IMR-90 (cell line): Measurements from ENCODE around the gene ALKBH2. TPM values are rescaled to one million over a fixed set of nuclear protein-coding genes. Genes with fewer than 3 reads are reported as not detected.

Source experiments
- ATAC-seq: fragments of 200-7000 bp; cut with Tn5 transposase; 2 replicates; pipeline ENCODE4 v1.9.1; 2020; ENCODE audit warnings: low read depth, mild to moderate bottlenecking, moderate library complexity
- BruUV-seq: library from RNA; stranded (reverse); fragments of 400-500 nt; replicated peaks from 2 replicates; lab custom pipeline; 2021; lab: Mats Ljungman, UMichigan
- CTCF ChIA-PET: fragments of 300-600 bp; formaldehyde crosslinking; extraction: SDS; loops from one replicate; lab custom pipeline; 2021; ENCODE audit warnings: antibody characterized with exemption; lab: Yijun Ruan, JAX
- POLR2A ChIA-PET: fragments of 300-600 bp; sonication (Branson Sonifier 250); formaldehyde crosslinking; loops from one replicate; lab custom pipeline; 2022; ENCODE audit warnings: antibody characterized with exemption; ENCODE audit not compliant: unreplicated experiment; lab: Charles Lee
- DNase-seq: peaks from one replicate; pipeline ENCODE4 v3.0.0; 2013
- H2AFZ ChIP-seq: replicated peaks from 2 replicates; pipeline ENCODE3; 2013; ENCODE audit warnings: low read length, mild to moderate bottlenecking; ENCODE audit not compliant: poor library complexity
- H2AK5ac ChIP-seq: 2 replicates; pipeline ENCODE4 v1.6.1; 2013; ENCODE audit warnings: low read depth, low read length, inconsistent platforms
- H2AK9ac ChIP-seq: replicated peaks from 2 replicates; pipeline ENCODE3; 2013; ENCODE audit warnings: mild to moderate bottlenecking, low read depth, low read length, moderate library complexity; ENCODE audit not compliant: poor library complexity
- H2BK120ac ChIP-seq: 2 replicates; pipeline ENCODE4 v1.6.1; 2013; ENCODE audit warnings: low read depth, low read length, inconsistent platforms
- H2BK15ac ChIP-seq: 3 replicates; pipeline ENCODE4 v1.6.1; 2013; ENCODE audit warnings: low read depth, low read length, inconsistent platforms
- H2BK20ac ChIP-seq: 2 replicates; pipeline ENCODE4 v1.6.1; 2013; ENCODE audit warnings: low read depth, mild to moderate bottlenecking, inconsistent platforms, low read length, moderate library complexity
- H2BK5ac ChIP-seq: 2 replicates; pipeline ENCODE4 v1.6.1; 2013; ENCODE audit warnings: mild to moderate bottlenecking, low read depth, low read length, inconsistent platforms; ENCODE audit not compliant: poor library complexity, severe bottlenecking
- H3K14ac ChIP-seq: replicated peaks from 2 replicates; pipeline ENCODE4 v1.6.1; 2013; ENCODE audit warnings: low read depth, low read length, inconsistent platforms
- H3K18ac ChIP-seq: 2 replicates; pipeline ENCODE4 v1.6.1; 2013; ENCODE audit warnings: low read depth, low read length, control low read depth
- H3K23ac ChIP-seq: 2 replicates; pipeline ENCODE4 v1.6.1; 2013; ENCODE audit warnings: low read depth, low read length, inconsistent platforms
- H3K27ac ChIP-seq: 2 replicates; pipeline ENCODE4 v1.5.1; 2013; ENCODE audit warnings: mild to moderate bottlenecking, control low read depth, low read length; ENCODE audit not compliant: insufficient read depth
- H3K27me3 ChIP-seq: 2 replicates; pipeline ENCODE4 v1.6.1; 2013; ENCODE audit warnings: low read length; ENCODE audit not compliant: control insufficient read depth, insufficient read depth
- H3K36me3 ChIP-seq: 2 replicates; pipeline ENCODE4 v1.6.1; 2013; ENCODE audit warnings: low read length, mixed read lengths; ENCODE audit not compliant: control insufficient read depth, insufficient read depth
- H3K4ac ChIP-seq: 2 replicates; pipeline ENCODE4 v1.6.1; 2013; ENCODE audit warnings: low read depth, low read length, inconsistent platforms
- H3K4me1 ChIP-seq: 2 replicates; pipeline ENCODE4 v1.6.1; 2013; ENCODE audit warnings: low read length, mixed read lengths; ENCODE audit not compliant: control insufficient read depth, insufficient read depth
- H3K4me2 ChIP-seq: 2 replicates; pipeline ENCODE4 v1.6.1; 2013; ENCODE audit warnings: low read depth, mild to moderate bottlenecking, control low read depth, low read length, moderate library complexity
- H3K4me3 ChIP-seq: 2 replicates; pipeline ENCODE4 v1.5.1; 2013; ENCODE audit warnings: low read depth, mild to moderate bottlenecking, control low read depth, low read length, moderate library complexity; ENCODE audit not compliant: insufficient read depth
- H3K56ac ChIP-seq: 2 replicates; pipeline ENCODE4 v1.6.1; 2013; ENCODE audit warnings: low read length, inconsistent platforms; ENCODE audit not compliant: insufficient read depth; ENCODE audit errors: extremely low read depth
- H3K79me1 ChIP-seq, 2 experiments: 2 replicates each; pipeline ENCODE4 v1.6.1; 2013; ENCODE audit warnings: low read length in 2 of 2, inconsistent platforms in 1 of 2, low read depth in 1 of 2
- H3K9ac ChIP-seq: 2 replicates; pipeline ENCODE4 v1.6.1; 2013; ENCODE audit warnings: low read depth, low read length, control low read depth
- H3K9me1 ChIP-seq: 2 replicates; pipeline ENCODE4 v1.6.1; 2013; ENCODE audit warnings: low read length, inconsistent platforms; ENCODE audit not compliant: insufficient read depth
- H3K9me3 ChIP-seq: 2 replicates; pipeline ENCODE4 v1.6.1; 2013; ENCODE audit warnings: low read length; ENCODE audit not compliant: control insufficient read depth, insufficient read depth
- H4K20me1 ChIP-seq: 2 replicates; pipeline ENCODE4 v1.6.1; 2013; ENCODE audit warnings: low read length, inconsistent platforms; ENCODE audit not compliant: insufficient read depth
- H4K5ac ChIP-seq: 2 replicates; pipeline ENCODE4 v1.6.1; 2013; ENCODE audit warnings: mild to moderate bottlenecking, low read depth, low read length, control low read depth
- H4K8ac ChIP-seq, 2 experiments: 2 replicates each; pipeline ENCODE4 v1.6.1; 2013; ENCODE audit warnings: low read depth in 2 of 2, low read length in 2 of 2, control low read depth in 1 of 2, inconsistent platforms in 1 of 2
- H4K91ac ChIP-seq: 2 replicates; pipeline ENCODE4 v1.6.1; 2013; ENCODE audit warnings: low read depth, low read length, inconsistent platforms; ENCODE audit not compliant: insufficient read depth
- BHLHE40 ChIP-seq: fragments of 150-350 bp; IDR thresholded peaks from 2 replicates; pipeline ENCODE4 v1.6.1; 2016; ENCODE audit warnings: mild to moderate bottlenecking, low read depth, low read length
- CEBPB ChIP-seq: IDR thresholded peaks from 2 replicates; pipeline ENCODE4 v1.6.1; 2012; ENCODE audit warnings: low read depth, low read length, improper control_type of control experiment
- CHD1 ChIP-seq: IDR thresholded peaks from 2 replicates; pipeline ENCODE4 v1.6.1; 2012; ENCODE audit warnings: low read depth, low read length, improper control_type of control experiment
- FOS ChIP-seq: fragments of 150-350 bp; IDR thresholded peaks from 2 replicates; pipeline ENCODE4 v1.6.1; 2016; ENCODE audit warnings: low read depth, low read length
- MAZ ChIP-seq: IDR thresholded peaks from 2 replicates; pipeline ENCODE4 v1.6.1; 2012; ENCODE audit warnings: low read depth, mild to moderate bottlenecking, low read length, improper control_type of control experiment, moderate library complexity, borderline replicate concordance
- MXI1 ChIP-seq: IDR thresholded peaks from 2 replicates; pipeline ENCODE4 v1.6.1; 2012; ENCODE audit warnings: low read depth, mild to moderate bottlenecking, low read length, moderate library complexity, borderline replicate concordance
- NFE2L2 ChIP-seq: fragments of 150-350 bp; IDR thresholded peaks from 2 replicates; pipeline ENCODE4 v1.6.1; 2016; ENCODE audit warnings: low read depth, mild to moderate bottlenecking, low read length
- POLR2A ChIP-seq: IDR thresholded peaks from 2 replicates; pipeline ENCODE4 v1.6.1; 2012; ENCODE audit warnings: mild to moderate bottlenecking, low read depth, low read length
- RAD21 ChIP-seq: IDR thresholded peaks from 2 replicates; pipeline ENCODE4 v1.6.1; 2012; ENCODE audit warnings: low read length, improper control_type of control experiment
- RCOR1 ChIP-seq: IDR thresholded peaks from 2 replicates; pipeline ENCODE4 v1.6.1; 2012; ENCODE audit warnings: mild to moderate bottlenecking, low read length, improper control_type of control experiment; ENCODE audit not compliant: insufficient replicate concordance
- RFX5 ChIP-seq: IDR thresholded peaks from 2 replicates; pipeline ENCODE4 v1.8.0; 2012; ENCODE audit warnings: low read depth, mild to moderate bottlenecking, low read length, moderate library complexity
- SMC3 ChIP-seq: fragments of 150-350 bp; IDR thresholded peaks from 2 replicates; pipeline ENCODE4 v1.6.1; 2016; ENCODE audit warnings: low read depth, mild to moderate bottlenecking, antibody characterized with exemption, low read length, moderate library complexity
- WGBS, 2 experiments: methylation state at CpG; one replicate each; pipeline versions ENCODE4 v1.1.5 to v1.1.7; 2013; ENCODE audit warnings: missing lambda C conversion rate in 2 of 2; ENCODE audit not compliant: insufficient read length in 1 of 2; ENCODE audit errors: extremely low coverage in 2 of 2; 5-methylcytosine and 5-hydroxymethylcytosine counted together
- dilution Hi-C: fragments of 300-500 bp; cut with HindIII; formaldehyde crosslinking; loops from one replicate; pipeline ENCODE4 v1.14.3; 2018; ENCODE audit warnings: low sequenced_read_pairs; ENCODE audit not compliant: unreplicated experiment
- in situ Hi-C: fragments of 300-500 bp; cut with MboI; formaldehyde crosslinking; loops from 3 replicates; pipeline ENCODE4 v1.14.3; 2019; ENCODE audit warnings: low sequenced_read_pairs, inconsistent platforms, mixed read lengths
- intact Hi-C: fragments of 100-400 bp; cut with micrococcal nuclease; formaldehyde crosslinking; loops from 2 replicates; pipeline ENCODE4 v1.10.0; 2022
- polyA plus RNA-seq, 3 experiments: library from polyadenylated mRNA; depleted of rRNA; stranded (reverse); fragments of >200 nt; gene quantifications; 2 replicates each; pipeline ENCODE4 v1.2.3, GENCODE V29; 2012; ENCODE audit warnings: low replicate concordance in 1 of 3
- total RNA-seq: library from RNA; depleted of rRNA; stranded (reverse); fragments of >200 nt; gene quantifications from 2 replicates; pipeline ENCODE4 v1.2.3, GENCODE V29; 2012
- TF ChIP-seq, protein P1 (sequence below): fragments of 150-350 bp; IDR thresholded peaks from 2 replicates; pipeline ENCODE4 v1.6.1; 2017; ENCODE audit warnings: mild to moderate bottlenecking, antibody characterized with exemption, low read length, low read depth

The ALKBH2 gene
- total and polyA plus RNA-seq, 2 of the 4 experiments (the other 2 are of a cell fraction) = 14.9 to 17.8 TPM

DNA sequence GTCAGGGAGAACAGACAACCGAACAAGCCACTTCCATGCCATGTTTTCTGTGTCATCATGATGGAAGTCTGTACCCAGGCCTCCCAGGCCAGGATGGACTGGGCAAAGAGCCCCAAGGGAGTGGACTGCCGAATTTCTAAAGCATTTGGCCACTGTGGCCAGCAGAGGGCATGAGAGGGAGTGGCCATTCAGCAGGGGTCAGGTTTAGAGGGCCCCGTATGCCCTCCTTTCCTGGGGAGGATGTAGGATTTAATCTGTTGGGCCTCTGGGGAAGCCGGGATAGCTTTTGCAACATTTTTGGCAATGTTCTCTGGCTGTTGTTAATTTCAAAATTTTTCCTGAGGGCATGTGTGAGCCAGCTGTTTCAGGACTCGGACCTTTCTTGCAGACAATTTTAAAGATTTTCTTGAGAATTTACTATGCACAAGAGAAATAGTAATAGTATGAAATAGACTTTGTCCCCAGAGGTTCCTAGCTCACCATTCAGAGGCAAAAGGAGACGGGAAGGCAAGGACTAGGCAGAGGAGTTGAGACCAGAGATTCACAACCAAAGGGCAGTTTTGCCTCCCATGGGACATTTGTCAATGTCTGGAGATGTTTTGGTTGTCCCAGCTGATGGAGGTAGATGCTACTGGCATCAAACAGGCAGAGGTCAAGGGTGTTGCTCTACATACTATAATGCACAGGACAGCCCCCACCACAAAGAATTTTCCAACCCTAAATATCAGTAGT, 41.1 kb upstream of the ALKBH2 start (continued):
- TF ChIP-seq RCOR1 = no peak

DNA sequence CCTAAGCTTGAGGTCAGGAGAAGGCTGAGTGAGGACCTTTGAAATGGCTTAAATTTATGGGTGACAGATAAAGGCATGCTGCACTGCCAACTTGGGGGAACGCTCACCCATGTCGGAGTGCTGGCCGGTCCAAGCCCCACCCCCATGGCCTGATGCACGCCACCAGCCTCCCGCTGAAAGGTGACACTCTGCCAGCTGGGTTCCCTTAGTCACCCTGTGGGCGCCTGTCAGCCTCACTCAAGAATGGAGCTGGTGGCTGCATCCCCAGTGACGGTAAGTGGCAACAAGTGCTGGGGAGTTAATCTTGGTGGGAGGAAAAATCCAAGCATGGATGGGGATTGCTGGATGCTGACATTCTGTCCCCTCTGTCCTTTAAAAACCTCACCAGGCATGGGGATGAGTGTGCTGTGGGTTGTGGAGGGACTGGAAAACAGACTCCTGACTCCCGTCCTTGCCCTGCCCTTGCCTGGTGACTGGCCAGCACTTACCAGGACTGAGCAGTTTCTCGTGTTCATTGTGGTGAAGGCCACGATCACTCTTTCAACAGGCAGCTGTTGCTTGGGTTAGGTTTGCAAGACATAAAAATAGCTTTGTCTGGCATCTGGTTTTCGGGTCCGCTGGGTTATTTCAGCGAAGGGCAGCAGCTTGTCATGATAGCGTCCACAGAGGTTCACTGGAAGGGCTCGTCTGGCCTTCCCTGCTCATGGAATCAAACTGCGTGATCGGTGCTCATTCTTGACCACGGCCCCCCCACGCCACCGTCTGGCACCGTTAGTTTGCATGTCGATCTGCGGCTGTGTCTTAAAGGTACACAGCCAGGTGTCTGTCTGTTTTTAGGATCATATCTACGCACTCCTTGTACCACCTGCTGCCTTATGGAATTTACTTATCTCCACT, 38.1 kb upstream of the ALKBH2 start:
- no peaks in the 10 kb centered on the region for H4K20me1 ChIP-seq
- no TSS peak for BruUV-seq
- peaks cover 8% of the 10 kb centered on the region for H3K27me3 ChIP-seq
- no peak overlapping the region for H2BK5ac ChIP-seq
- CTCF ChIA-PET = interaction anchor here (0.6 to 0.9 kb wide), 2 partner anchors 8 to 24 kb away, joined by 4 read pairs; no protein-coding TSS in a partner anchor
- peaks cover 4% of the 10 kb centered on the region; the same call in 1 of the 2 replicates for H3K4me1 ChIP-seq
- H3K4me2 ChIP-seq = no peak overlapping the region
- H3K4ac ChIP-seq = no peak overlapping the region
- POLR2A ChIA-PET = interaction anchor here (0.5 kb wide), 1 partner anchor 17 kb away, joined by 3 read pairs; no protein-coding TSS in a partner anchor
- H2BK20ac ChIP-seq = no peak overlapping the region
- H4K91ac ChIP-seq = no peak overlapping the region
- WGBS, 2 experiments = 41% methylated on average over 20 of the region's 24 CpGs; no CpG with 5 or more reads in 1 of the 2 experiments
- no peaks in the 10 kb centered on the region for H3K79me1 ChIP-seq
- no peak overlapping the region for H2BK15ac ChIP-seq
- no peak overlapping the region for H3K4me3 ChIP-seq
- no peak overlapping the region for H3K14ac ChIP-seq
- no peak overlapping the region for H2AK5ac ChIP-seq
- no peak overlapping the region for H3K18ac ChIP-seq
- no peaks in the 10 kb centered on the region for H3K36me3 ChIP-seq
- ATAC-seq (peak; percentile 45), DNase-seq (no peak)
- in situ Hi-C loops (no loop called here), dilution Hi-C loops (no loop called here), intact Hi-C loops (no loop called here)
- no peak overlapping the region for H4K5ac ChIP-seq
- H3K9me3 ChIP-seq = no peaks in the 10 kb centered on the region
- no peaks in the 10 kb centered on the region for H3K9me1 ChIP-seq
- no peak overlapping the region for H2AK9ac ChIP-seq
- H3K27ac ChIP-seq = no peak overlapping the region
- no peak overlapping the region for H2AFZ ChIP-seq
- H3K23ac ChIP-seq = no peak overlapping the region
- H4K8ac ChIP-seq = no peak overlapping the region
- H3K56ac ChIP-seq = no peak overlapping the region
- H2BK120ac ChIP-seq = no peak overlapping the region
- no peak overlapping the region for H3K9ac ChIP-seq
- TF ChIP-seq POLR2A = no peak
- no peak for TF ChIP-seq BHLHE40
- no peak for TF ChIP-seq RCOR1
- no peak for TF ChIP-seq MAZ
- TF ChIP-seq RFX5 = no peak
- no peak for TF ChIP-seq CHD1
- TF ChIP-seq MXI1 = no peak
- TF ChIP-seq RAD21 = no peak
- no peak for TF ChIP-seq FOS
- TF ChIP-seq NFE2L2 = no peak
- TF ChIP-seq, protein P1, sequence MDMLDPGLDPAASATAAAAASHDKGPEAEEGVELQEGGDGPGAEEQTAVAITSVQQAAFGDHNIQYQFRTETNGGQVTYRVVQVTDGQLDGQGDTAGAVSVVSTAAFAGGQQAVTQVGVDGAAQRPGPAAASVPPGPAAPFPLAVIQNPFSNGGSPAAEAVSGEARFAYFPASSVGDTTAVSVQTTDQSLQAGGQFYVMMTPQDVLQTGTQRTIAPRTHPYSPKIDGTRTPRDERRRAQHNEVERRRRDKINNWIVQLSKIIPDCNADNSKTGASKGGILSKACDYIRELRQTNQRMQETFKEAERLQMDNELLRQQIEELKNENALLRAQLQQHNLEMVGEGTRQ = no peak
- no peak for TF ChIP-seq CEBPB
- TF ChIP-seq SMC3 = no peak
